KG1 (cell line): Measurements from ENCODE around the gene ZBTB24.

Experiments used
- DNase-seq: peaks from one replicate; lab custom pipeline; 2025; lab: John Stamatoyannopoulos, UW

The ZBTB24 gene

DNA sequence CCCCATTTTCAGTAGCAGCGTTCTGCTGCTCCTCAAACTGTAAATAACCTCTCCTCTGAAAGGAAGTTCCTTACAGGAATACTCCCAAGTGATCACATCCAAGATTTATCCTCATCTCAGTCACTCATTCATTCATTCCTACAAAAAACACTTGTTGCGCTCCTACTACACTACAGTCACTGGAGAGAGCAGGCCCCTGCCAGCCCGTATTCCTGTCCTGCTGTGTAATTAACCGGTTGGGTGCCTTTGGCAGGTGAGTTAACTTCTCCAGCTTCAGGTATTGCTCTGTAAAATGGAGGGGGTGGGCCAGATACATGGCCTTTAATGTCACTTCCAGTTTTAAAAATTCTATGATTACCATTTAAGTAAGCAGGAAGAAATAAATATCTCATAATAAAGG, 15.0 kb upstream of the ZBTB24 start:
- no peak for DNase-seq

GRCh38 chr6:109496036-109496772, 13.2 kb upstream of the ZBTB24 start:
- DNase-seq: no peak

- DNase-seq: peak; percentile 36
These were observed 10.8 kb upstream of the ZBTB24 start for GRCh38 chr6:109493865-109494264.

DNA sequence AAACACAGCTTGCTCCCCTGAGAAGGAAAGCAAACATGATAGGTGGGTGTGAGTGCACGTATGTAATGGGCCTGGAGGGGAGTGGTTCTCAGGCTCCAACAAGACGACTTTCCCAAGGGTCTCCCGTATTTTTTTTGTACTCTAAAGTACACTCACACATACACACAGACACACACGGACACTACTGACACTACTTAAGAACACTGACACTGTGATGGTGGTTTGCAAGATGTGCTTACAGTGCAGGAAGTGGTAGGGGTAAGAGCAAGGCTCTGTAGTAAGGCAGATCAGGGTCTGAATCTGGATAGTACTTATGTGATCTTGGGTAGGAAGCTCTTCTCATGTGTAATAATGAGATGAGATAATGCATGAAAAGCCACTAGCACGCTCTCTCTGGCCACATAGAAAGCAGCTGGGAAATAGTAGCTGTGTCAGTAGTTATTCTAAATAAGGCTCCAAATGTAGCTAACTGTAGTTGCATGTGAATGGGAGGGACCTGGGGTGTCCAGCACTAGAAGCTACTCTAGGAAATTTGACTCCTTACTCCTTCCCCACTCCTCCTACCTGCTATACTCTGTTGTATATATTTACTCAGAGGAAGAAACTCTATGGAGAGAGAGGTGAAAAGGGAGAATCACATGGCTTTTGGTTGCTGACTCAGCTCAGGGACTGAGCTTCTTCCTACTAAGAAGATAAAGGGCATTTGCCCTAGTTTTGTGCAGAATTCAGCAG, 8.4 kb upstream of the ZBTB24 start:
- DNase-seq: peak; percentile 18

DNA sequence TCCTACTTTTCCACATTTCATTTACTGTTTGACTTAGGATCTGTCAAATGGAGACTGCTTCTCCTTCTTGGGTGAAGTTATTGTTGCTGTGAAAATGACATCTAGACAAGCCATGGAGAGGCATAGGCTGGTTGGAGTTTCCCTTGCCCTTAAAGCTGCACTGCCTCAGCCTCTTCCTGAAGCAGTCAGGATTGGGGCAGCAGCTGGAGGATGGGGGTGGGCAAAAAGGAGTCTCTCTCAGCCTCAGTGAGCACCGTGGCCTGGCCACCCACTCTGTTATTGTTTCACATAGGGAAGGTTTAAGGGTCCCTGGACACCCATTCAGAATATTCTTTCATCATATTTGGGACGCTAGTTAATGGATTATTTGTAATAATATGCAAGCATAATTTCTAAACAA, 7.7 kb upstream of the ZBTB24 start:
- no peak for DNase-seq

DNA sequence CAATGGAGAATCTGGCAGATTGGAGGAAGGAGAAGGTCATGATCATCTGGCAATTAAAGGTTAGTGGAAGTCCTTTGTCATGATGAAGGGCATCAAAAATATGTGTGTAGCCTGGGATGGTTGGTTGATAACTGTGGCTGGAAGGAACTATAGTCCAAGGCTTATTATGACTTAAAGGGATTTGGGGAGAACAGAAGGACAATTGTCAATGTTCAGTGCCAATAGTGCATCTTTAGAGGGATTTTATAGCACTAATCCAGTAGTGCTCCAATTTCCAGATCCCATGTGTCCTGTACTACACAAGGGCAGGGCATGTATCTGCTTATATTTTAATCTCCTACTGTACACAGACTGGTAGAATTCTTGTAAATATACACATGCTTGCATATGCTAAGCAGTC, 5.0 kb upstream of the ZBTB24 start:
- no peak for DNase-seq

- no peak for DNase-seq
These were observed 3.0 kb upstream of the ZBTB24 start for GRCh38 chr6:109486068-109486467.

GRCh38 chr6:109485266-109485935, 2.4 kb upstream of the ZBTB24 start:
- no peak for DNase-seq

DNA sequence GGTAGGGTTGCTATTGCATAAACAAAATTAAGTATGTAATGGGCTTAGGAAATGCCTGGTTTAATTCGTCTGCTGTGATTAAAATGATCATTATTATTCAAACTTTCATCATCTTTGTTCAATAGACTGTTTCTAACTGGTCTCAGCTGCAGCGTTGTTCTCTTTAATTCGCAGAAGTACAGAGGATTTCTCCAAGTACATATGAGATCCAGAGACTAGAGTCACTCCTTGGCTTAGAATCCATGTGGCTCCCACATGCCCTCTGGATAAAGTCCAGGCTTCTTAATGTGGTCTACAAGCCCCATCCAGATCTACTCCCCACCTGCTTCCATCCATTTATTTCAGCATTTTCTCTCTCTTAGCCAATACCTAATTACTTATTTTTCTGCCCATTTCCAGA, 1.1 kb upstream of the ZBTB24 start:
- DNase-seq: no peak

DNA sequence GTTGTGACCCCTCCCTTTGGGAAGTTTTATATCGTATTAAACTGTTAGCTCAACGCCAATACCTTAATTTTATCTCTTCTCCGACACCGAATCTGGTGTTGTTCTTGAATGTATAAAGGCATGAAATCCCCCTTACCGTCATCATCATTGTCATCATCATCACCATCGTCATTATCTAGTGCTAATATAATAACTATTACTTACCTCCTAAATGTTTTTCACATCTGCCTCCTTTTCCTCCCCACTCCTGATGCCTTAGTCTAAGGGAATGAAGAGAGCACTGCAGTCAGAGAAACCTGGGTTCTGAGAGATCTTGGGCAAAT, 677 bp upstream of the ZBTB24 start:
- no peak for DNase-seq

- no peak for DNase-seq
These were observed 2.0 kb downstream of the ZBTB24 start for GRCh38 chr6:109480993-109481480.

- no peak for DNase-seq
These were observed 4.0 kb downstream of the ZBTB24 start for GRCh38 chr6:109478841-109479624.

- DNase-seq: no peak
These were observed 4.7 kb downstream of the ZBTB24 start for GRCh38 chr6:109478222-109478805.

DNA sequence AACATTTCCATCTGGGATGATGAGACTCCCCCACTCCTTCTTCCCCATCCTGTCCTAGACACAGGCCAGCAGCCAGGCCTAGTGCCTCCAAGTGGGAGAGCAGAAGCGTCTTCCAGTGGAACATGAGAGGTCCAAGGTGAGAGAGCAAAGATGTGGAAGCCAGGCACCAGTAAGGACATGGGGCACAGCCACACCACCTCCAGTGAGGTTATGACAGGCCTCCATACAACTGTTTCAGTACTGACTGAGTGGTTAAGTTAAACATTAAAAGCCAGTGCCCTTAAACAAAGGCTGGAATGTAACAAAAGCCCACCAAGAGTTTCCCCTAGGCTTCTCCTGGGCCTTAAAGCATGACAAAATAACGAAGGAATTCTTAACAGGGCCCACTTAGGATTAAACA, 5.3 kb downstream of the ZBTB24 start:
- DNase-seq: no peak

DNA sequence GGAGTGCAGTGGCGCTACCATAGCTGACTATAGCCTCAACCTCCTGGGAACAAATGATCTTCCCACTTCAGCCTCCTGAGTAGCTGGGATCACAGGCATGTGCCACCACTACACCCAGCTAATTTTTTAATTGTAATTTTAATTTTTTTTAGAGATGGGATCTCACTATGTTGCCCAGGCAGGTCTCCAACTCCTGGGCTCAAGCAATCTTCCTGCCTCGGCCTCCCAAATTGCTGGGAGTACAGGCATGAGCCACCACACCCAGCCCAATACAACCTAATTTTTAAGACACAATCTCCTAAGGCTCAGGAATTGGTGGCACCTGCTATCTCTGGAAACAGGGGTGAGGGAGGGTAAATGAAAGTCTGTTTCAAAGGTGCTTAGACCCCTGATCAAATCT, 5.8 kb downstream of the ZBTB24 start:
- no peak for DNase-seq

DNA sequence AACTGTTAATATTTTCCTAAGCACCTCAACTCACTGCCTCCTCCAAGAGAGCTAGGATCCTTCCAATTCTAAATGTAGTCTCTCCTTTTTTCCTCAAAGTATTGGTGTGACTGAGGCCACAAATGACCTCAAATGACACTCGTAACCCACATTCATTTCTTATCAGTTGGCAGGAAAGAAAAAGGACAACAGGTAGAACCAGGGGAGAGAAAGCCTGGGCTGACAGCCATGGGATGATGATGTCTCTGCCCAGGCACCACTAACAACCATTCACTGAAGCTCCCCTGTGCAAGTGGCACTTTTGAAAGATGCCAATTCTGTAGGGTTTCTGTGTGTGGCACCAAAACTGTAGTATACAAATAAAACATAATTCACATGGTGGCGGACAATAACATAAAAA, 7.4 kb downstream of the ZBTB24 start:
- no peak for DNase-seq

GRCh38 chr6:109474995-109475394, 8.0 kb downstream of the ZBTB24 start:
- DNase-seq: no peak

DNA sequence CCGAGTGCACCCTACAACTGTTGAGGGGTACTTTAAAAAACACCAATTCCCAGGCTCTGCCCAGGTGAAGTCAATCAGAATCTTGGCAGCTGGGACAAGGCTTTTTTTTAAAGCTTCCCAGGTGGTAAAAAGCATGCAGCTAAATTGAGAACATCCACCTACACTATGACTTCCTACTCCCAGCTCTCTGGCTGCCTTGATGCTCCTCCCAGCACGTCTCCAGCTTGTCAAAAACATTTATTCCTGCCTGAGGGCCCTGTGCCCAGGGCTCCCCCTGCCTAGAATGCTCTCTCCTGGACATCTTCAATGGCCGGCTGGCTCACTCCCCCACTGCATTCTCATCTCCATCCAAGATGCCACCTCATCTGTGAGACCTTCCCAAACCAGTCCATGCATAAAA, 9.9 kb downstream of the ZBTB24 start:
- DNase-seq: no peak

- DNase-seq: no peak
These were observed 10.7 kb downstream of the ZBTB24 start for GRCh38 chr6:109472132-109472995.

DNA sequence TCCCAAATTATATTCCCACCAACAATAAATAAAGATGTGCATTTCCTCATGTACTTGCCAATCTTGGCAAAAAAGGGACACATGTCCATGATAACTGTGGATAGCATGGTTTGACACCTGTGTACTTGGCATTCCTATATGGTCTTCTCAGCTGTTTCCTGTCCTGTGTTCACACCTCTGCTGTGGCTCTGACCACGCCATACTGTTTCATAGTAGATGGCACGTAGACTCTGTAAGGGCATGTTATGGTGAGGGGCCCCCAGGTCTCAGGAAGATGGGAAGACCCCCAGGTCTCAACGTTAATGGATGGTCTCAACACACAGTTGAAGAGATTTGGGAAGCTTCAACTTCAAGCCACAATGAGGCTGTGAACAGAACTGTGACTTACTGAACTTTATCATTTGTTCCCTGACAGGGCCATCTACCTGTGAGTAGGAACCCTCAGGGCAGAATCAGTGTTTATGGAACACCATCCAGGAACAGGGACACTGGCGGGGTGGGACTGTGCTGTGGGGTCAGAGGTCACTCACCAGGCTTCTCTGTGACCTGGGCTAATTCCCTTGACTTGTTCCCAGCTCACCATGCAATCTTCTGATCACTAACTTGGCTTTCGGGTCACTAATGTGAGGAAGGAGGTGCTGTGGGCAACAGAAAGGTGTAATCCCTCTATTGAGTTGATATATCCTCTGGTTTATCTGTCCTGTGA, 11.8 kb downstream of the ZBTB24 start:
- no peak for DNase-seq
